HEK293T (cell line): ENCODE data around the gene SUGCT.

Experiments
- ARNT ChIP-seq: fragments of 450-650 bp; IDR thresholded peaks from 2 replicates; pipeline ENCODE4 v1.6.1; 2017; ENCODE audit warnings: mild to moderate bottlenecking
- BHLHE40 ChIP-seq: fragments of 450-650 bp; IDR thresholded peaks from 2 replicates; pipeline ENCODE4 v1.6.1; 2016; ENCODE audit warnings: mild to moderate bottlenecking, moderate library complexity, borderline replicate concordance
- CTBP1 ChIP-seq: fragments of 450-650 bp; IDR thresholded peaks from 2 replicates; pipeline ENCODE4 v1.6.1; 2016; ENCODE audit warnings: borderline replicate concordance
- ELF4 ChIP-seq: fragments of 450-650 bp; IDR thresholded peaks from 2 replicates; pipeline ENCODE4 v1.6.1; 2017; ENCODE audit warnings: antibody characterized with exemption
- FOXK2 ChIP-seq: fragments of 450-650 bp; IDR thresholded peaks from 2 replicates; pipeline ENCODE4 v1.6.1; 2016; ENCODE audit warnings: mild to moderate bottlenecking
- FOXM1 ChIP-seq: fragments of 450-650 bp; IDR thresholded peaks from 2 replicates; pipeline ENCODE4 v1.6.1; 2017; ENCODE audit warnings: mild to moderate bottlenecking, borderline replicate concordance
- HDGF ChIP-seq: fragments of 450-650 bp; IDR thresholded peaks from 2 replicates; pipeline ENCODE4 v1.6.1; 2017; ENCODE audit warnings: antibody characterized with exemption, borderline replicate concordance
- LEF1 ChIP-seq: fragments of 450-650 bp; IDR thresholded peaks from 2 replicates; pipeline ENCODE4 v1.6.1; 2017; ENCODE audit warnings: mild to moderate bottlenecking, borderline replicate concordance
- NFRKB ChIP-seq: fragments of 450-650 bp; IDR thresholded peaks from 2 replicates; pipeline ENCODE4 v1.6.1; 2016; ENCODE audit warnings: mild to moderate bottlenecking, moderate library complexity
- PKNOX1 ChIP-seq: fragments of 450-650 bp; IDR thresholded peaks from 2 replicates; pipeline ENCODE4 v1.6.1; 2016
- SP1 ChIP-seq: fragments of 450-650 bp; IDR thresholded peaks from 2 replicates; pipeline ENCODE4 v1.6.1; 2017
- SUZ12 ChIP-seq: fragments of 450-650 bp; IDR thresholded peaks from 2 replicates; pipeline ENCODE4 v1.6.1; 2016; ENCODE audit warnings: mild to moderate bottlenecking
- TARDBP ChIP-seq: fragments of 450-650 bp; IDR thresholded peaks from 2 replicates; pipeline ENCODE4 v1.6.1; 2016
- ZNF384 ChIP-seq: fragments of 450-650 bp; IDR thresholded peaks from 2 replicates; pipeline ENCODE4 v1.6.1; 2016

GRCh38 chr7:40348126-40348728 lies 213.4 kb downstream of the SUGCT start:
- TF ChIP-seq LEF1 (no peak), HDGF (no peak), FOXM1 (no peak), SUZ12 (no peak), FOXK2 (no peak), SP1 (no peak), ELF4 (no peak), ARNT (no peak), BHLHE40 (no peak), PKNOX1 (no peak), TARDBP (no peak), CTBP1 (no peak), NFRKB (no peak), ZNF384 (no peak)
